D721Med (cell line): ENCODE data around the gene AGER.
"Not testable (repeated sequence)": the region's sequence is repeated elsewhere in the genome, so short reads cannot be mapped to it uniquely, and the experiment has no call there.

ENCODE experiments used
- DNase-seq: peaks from one replicate; pipeline ENCODE4 v3.0.0; 2011; ENCODE audit warnings: low spot score; ENCODE audit not compliant: insufficient read length
- FAIRE-seq: peaks from 2 replicates; lab custom pipeline; 2011; peaks lifted over from hg19 to GRCh38; lab: Jason Lieb, UNC
- TF ChIP-seq, protein P1 (sequence below): IDR thresholded peaks from 2 replicates; pipeline ENCODE4 v1.5.1; 2012; ENCODE audit warnings: mild to moderate bottlenecking, control low read depth; ENCODE audit not compliant: insufficient read depth; ENCODE audit errors: missing control alignments

Gene AGER

DNA sequence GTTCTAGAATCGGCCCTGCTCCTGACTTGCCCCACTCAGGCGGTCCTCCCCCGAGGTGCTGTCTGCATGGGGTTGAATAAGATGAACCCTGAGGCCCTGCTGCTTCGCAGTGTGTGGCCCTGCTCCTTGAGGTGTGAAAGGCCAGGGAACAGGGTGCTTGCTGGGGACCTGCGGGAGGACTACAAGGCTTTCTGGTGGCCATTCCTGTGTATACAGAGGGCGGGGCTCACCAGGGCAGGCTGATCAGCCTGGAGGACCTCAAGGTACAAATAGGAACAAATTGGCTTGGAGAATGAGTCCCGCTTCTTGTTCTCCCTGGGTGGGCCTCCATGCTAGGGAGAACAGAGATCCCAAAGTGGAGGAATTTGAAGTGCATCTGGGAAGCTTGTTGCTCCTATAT lies 34.1 kb upstream of the AGER start:
- no peak for FAIRE-seq
- TF ChIP-seq, protein P1, sequence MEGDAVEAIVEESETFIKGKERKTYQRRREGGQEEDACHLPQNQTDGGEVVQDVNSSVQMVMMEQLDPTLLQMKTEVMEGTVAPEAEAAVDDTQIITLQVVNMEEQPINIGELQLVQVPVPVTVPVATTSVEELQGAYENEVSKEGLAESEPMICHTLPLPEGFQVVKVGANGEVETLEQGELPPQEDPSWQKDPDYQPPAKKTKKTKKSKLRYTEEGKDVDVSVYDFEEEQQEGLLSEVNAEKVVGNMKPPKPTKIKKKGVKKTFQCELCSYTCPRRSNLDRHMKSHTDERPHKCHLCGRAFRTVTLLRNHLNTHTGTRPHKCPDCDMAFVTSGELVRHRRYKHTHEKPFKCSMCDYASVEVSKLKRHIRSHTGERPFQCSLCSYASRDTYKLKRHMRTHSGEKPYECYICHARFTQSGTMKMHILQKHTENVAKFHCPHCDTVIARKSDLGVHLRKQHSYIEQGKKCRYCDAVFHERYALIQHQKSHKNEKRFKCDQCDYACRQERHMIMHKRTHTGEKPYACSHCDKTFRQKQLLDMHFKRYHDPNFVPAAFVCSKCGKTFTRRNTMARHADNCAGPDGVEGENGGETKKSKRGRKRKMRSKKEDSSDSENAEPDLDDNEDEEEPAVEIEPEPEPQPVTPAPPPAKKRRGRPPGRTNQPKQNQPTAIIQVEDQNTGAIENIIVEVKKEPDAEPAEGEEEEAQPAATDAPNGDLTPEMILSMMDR = no peak
- no peak for DNase-seq

DNA sequence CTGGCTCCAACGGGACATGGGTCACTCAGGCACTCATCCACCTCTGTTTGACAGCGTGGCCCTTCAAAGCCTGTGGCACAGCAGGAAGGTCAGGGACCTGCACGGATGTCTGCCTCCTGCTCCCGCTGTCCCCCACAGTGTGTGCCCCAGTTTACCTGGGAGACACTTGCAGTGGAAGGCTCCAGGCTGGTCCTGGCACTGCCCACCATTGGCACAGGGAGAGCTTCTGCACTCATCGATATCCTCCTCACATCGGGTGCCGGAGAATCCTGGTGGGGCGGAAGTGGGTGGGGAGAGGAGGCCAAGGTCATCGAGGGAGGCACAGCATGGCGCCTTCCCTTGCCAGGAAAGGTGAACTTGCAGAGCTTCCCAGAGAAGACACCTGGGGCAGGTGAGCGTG lies 32.9 kb upstream of the AGER start:
- TF ChIP-seq, protein P1 = no peak
- no peak for FAIRE-seq

DNA sequence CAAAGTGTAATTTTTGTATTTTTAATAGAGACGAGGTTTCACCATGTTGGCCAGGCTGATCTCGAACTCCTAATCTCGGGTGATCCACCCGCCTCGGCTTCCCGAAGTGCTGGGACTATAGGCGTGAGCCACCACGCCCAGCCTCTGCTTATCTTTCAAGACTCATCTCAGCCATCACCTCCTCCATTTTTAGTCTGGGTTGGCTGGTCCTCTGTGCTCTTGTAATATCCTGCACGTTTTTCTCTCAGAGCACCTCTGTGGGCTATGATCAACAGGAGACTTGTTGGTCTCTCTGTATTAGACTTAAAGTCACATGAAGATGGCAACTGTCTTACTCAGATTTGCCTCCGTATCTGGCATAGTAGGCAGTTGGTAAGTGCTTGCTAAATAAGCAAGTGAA lies 32.2 kb upstream of the AGER start:
- DNase-seq (no peak), FAIRE-seq (no peak)
- TF ChIP-seq, protein P1 = no peak

More for the DNA sequence above, 32.9 kb upstream of the AGER start:
- no peak for DNase-seq

GRCh38 chr6:32215617-32216016 lies 31.6 kb upstream of the AGER start:
- TF ChIP-seq, protein P1 = no peak
- DNase-seq (no peak), FAIRE-seq (no peak)

DNA sequence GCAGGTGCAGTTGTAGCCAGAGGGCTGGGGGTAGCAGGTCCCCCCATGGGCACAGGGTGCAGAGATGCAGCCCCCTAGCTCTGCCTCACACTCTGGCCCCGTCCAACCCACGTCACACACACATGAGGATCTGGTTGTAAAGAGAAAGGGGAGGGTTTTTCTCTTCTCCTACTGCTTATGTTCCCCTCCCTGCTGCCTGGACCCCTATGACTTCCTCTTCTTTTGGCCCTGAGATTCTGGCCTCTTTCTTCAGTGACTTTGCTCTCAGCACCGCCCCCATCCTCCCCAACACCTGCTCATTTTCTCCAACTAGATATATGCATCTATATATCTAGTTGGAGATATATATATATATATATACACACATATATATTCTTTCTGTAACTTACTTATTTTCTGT lies 30.1 kb upstream of the AGER start:
- TF ChIP-seq, protein P1 = no peak
- no peak for FAIRE-seq
- no peak for DNase-seq

DNA sequence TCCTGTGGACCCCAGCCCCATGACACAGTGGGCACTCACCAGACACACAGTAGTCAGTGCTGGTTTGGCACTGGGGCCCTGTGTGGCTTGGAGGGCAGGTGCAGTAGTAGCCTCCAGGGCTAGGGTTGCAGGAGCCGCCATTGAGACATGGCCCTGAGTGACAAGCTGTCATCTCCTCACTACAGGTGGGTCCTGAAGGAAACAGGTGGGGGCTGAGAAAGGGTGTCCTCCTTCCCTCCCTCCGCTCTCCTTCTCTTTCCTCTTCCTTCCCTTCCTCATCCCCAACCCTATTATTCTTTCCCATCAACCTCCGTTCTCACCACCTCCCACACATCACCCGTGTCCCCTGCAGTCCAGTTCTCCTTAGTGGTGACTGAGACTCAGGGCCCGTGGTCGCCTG lies 29.6 kb upstream of the AGER start:
- DNase-seq (no peak), FAIRE-seq (no peak)
- TF ChIP-seq, protein P1 = no peak

DNA sequence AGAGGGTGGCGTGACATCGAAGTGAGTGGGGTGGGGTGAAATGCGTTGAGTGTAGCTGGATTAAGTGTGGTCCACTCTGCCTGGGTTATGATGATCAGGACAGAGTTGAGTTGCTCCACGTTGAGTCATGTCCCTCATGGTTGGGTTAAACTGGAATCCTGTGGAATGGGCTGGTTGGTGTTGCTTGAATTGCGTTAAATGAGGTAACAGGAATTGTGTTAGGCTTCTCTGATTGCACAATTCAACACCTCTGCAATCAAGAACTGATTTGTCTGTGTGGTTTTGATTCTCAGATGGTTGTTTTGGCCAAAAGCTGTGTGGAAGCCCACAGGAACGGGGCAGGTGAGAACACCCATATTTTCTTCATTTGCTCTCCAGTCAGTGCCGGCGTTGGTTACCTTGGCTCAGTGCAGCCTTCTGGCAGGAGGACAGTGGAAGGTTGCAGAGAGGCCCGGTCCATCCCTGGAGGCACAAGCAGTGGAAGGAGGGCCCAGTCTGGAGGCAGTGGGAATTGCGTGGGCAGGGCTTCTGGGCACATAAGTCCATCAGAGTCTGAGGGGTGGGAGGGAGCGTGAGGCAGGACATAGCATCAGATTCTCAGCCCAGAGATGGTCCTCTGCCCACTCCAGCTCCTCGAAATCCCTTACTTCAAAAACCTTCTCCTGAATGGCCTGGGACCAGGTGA lies 28.2 kb upstream of the AGER start:
- FAIRE-seq (no peak), DNase-seq (no peak)
- TF ChIP-seq, protein P1 = no peak

- not testable (repeated sequence) for FAIRE-seq, DNase-seq
These were observed 27.4 kb upstream of the AGER start for GRCh38 chr6:32211432-32211831.
